IMR-90 (cell line): Measurements from ENCODE around the gene RNASE7.

Experiments
- BHLHE40 ChIP-seq: fragments of 150-350 bp; IDR thresholded peaks from 2 replicates; pipeline ENCODE4 v1.6.1; 2016; ENCODE audit warnings: mild to moderate bottlenecking, low read depth, low read length
- CTCF ChIP-seq: conservative IDR thresholded peaks from 2 replicates; pipeline ENCODE4 v1.5.1; 2012; ENCODE audit warnings: mild to moderate bottlenecking, low read depth, low read length, improper control_type of control experiment
- FOS ChIP-seq: fragments of 150-350 bp; IDR thresholded peaks from 2 replicates; pipeline ENCODE4 v1.6.1; 2016; ENCODE audit warnings: low read depth, low read length
- MAFK ChIP-seq: IDR thresholded peaks from 2 replicates; pipeline ENCODE4 v1.6.1; 2012; ENCODE audit warnings: low read depth, low read length, improper control_type of control experiment
- MAZ ChIP-seq: IDR thresholded peaks from 2 replicates; pipeline ENCODE4 v1.6.1; 2012; ENCODE audit warnings: low read depth, mild to moderate bottlenecking, low read length, improper control_type of control experiment, moderate library complexity, borderline replicate concordance
- MXI1 ChIP-seq: IDR thresholded peaks from 2 replicates; pipeline ENCODE4 v1.6.1; 2012; ENCODE audit warnings: low read depth, mild to moderate bottlenecking, low read length, moderate library complexity, borderline replicate concordance
- NFE2L2 ChIP-seq: fragments of 150-350 bp; IDR thresholded peaks from 2 replicates; pipeline ENCODE4 v1.6.1; 2016; ENCODE audit warnings: low read depth, mild to moderate bottlenecking, low read length
- POLR2A ChIP-seq: IDR thresholded peaks from 2 replicates; pipeline ENCODE4 v1.6.1; 2012; ENCODE audit warnings: mild to moderate bottlenecking, low read depth, low read length
- RAD21 ChIP-seq: IDR thresholded peaks from 2 replicates; pipeline ENCODE4 v1.6.1; 2012; ENCODE audit warnings: low read length, improper control_type of control experiment
- RFX5 ChIP-seq: IDR thresholded peaks from 2 replicates; pipeline ENCODE4 v1.8.0; 2012; ENCODE audit warnings: low read depth, mild to moderate bottlenecking, low read length, moderate library complexity
- SMC3 ChIP-seq: fragments of 150-350 bp; IDR thresholded peaks from 2 replicates; pipeline ENCODE4 v1.6.1; 2016; ENCODE audit warnings: low read depth, mild to moderate bottlenecking, antibody characterized with exemption, low read length, moderate library complexity
- TF ChIP-seq, protein P1 (sequence below): fragments of 150-350 bp; IDR thresholded peaks from 2 replicates; pipeline ENCODE4 v1.6.1; 2017; ENCODE audit warnings: mild to moderate bottlenecking, antibody characterized with exemption, low read length, low read depth

DNA sequence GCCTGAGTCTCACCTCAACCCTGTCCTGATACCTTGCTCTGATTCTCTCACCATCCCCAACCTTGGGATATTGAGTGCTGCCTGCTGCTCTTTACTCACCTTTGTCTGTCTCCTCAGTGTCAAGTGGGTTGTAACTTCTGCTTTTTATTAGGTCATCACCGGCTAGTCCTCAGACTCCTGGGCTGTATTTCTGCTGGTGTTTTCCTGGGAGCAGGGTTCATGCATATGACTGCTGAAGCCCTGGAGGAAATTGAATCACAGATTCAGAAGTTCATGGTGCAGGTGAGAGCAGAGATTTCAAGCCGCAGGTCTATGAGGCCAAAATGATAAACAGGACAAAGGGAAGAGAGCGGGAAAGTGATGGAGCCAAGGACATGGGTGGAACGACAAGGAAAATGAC, 42.6 kb upstream of the RNASE7 start:
- TF ChIP-seq CTCF: no peak
- TF ChIP-seq RAD21: no peak
- TF ChIP-seq NFE2L2: no peak
- TF ChIP-seq, protein P1, sequence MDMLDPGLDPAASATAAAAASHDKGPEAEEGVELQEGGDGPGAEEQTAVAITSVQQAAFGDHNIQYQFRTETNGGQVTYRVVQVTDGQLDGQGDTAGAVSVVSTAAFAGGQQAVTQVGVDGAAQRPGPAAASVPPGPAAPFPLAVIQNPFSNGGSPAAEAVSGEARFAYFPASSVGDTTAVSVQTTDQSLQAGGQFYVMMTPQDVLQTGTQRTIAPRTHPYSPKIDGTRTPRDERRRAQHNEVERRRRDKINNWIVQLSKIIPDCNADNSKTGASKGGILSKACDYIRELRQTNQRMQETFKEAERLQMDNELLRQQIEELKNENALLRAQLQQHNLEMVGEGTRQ: no peak
- TF ChIP-seq SMC3: no peak
- TF ChIP-seq MAFK: no peak
- TF ChIP-seq FOS: no peak
- no peak for TF ChIP-seq POLR2A
- no peak for TF ChIP-seq RFX5
- TF ChIP-seq BHLHE40: no peak
- no peak for TF ChIP-seq MAZ
- TF ChIP-seq MXI1: no peak
